Gastroesophageal sphincter (tissue), 3 donors: Measurements from ENCODE around the gene TF.

Experiments used
- CTCF ChIP-seq, 4 experiments: fragments of 200-600 bp in 2 of 4; fragments of 450-650 bp in 2 of 4; sonication (generic) in 1 of 4; IDR thresholded peaks; one replicate each; pipeline ENCODE4 v1.5.1; 2017 to 2019; ENCODE audit warnings: antibody characterized with exemption in 4 of 4, mild to moderate bottlenecking in 2 of 4, moderate library complexity in 2 of 4
- POLR2A ChIP-seq, 2 donors: fragments of 450-650 bp; IDR thresholded peaks; one replicate each; pipeline ENCODE4 v1.6.1; 2017; ENCODE audit warnings: antibody characterized with exemption in 2 of 2, mild to moderate bottlenecking in 2 of 2, moderate library complexity in 1 of 2

- TF ChIP-seq CTCF (IDR thresholded peaks at IDR 0.05) (no peak), POLR2A (IDR thresholded peaks at IDR 0.05) (no peak)
Measured at GRCh38 chr3:133754973-133755828, 9.0 kb downstream of the TF start.
